Eye (tissue), 1 donor: ENCODE data around the gene ACAP1.
A peak's percentile ranks its signal among the peaks of the same experiment; 100 is the strongest.

ENCODE experiments used
- DNase-seq: peaks from one replicate; pipeline ENCODE4 v3.0.0-alpha.2; 2015

Gene ACAP1

DNA sequence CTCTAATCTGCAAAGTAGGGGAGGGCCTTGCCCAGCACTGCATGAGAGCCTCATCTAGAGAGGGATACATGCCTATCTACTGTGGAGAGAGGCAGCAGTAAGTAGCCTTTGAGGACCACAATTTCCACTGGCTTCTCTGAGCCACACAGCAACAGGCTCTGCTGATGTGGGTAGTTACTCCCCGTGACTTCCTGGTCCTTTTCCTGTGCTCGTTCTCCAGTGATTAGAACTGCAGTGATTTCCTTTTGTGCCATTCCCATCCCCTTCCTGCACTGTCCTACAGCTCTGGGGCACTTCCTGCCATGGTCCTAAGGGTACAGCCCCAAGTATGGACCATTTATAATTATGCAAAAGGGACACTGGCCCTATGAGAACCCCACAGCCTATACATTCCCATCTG lies 55.0 kb downstream of the ACAP1 start:
- no peak for DNase-seq

DNA sequence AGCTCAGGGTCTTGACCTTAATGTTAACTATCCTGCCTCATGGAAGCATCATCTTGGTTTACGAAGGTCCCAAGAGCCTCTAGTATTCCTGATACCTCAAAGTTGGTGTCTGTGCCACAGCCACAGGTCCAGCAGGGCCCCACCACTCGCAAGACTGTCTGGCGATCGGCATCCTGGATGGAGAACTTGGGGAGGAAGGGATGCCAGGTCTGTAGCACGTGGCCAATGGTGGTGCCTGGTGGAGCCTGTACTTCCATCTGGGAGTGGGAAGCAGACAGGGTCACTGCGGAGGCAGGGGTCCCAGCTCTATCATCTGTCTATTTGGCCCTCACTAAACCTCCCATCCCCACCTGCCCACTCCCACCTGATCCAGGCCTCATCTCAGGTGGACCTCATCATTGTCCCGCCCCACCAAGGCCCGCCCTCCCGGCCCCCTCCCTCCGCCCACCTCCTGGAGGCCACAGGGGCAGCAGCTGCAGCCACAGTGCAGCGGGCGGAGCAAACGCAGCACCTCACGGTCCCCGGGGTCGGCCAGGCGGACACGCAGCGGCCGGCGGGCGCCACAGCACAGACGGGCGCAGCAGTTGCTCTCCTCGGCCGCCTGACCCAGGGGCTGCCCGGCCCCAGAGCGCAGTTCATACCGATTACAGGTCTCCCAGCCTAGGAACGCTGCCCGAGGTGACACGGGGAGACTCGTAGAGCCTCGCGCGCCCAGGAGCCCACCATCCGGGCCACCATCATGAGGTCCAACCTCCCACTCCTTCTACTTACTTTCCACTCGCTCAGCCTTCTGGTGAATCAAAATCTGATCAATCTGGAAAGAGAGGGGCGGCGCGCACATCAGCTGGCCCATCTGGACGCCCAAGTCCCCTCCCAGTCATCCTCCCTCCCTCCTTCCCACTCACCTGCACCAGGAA lies 56.6 kb downstream of the ACAP1 start:
- peak; percentile 54 for DNase-seq

DNA sequence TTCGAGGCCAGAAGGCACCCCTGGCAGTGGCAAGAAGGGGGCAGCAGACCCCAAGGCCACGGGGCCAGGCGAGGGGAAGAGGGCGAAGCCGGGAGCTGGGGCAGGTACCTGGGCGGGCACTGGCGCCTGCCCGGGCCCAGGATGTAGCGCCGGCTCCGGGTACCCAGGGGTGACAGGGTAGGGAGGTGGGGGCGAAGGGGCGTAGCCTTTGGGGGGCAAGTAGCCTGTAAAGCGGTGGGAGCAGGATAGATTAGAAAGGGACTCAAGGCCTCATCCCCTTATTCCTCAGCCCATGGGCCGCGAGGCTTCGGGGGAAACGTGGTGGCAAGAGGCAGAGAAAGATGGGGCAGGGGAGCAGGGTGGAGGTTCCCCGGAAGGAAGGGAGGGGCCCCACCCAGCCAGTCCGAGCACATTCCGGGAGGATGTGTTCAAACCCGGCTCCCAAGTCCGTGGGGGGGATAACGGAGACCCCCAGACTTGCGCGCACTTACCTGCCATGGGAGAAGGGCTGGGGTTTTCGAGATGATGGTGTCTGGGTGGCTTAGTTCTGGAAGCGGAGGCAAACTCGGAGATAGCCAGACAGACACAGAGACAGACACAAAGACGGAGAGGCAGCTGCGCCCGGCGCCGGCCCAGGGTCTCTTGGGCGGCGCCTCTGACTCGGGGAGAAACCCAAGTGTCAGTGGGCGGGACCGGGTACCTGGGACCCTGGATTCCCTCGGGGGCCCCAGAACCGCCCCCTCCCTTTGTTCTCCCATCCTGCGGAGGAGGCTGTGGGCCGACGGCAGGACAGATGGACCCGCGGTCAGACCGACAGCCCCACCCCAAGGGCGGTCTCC lies 57.5 kb downstream of the ACAP1 start:
- no peak for DNase-seq

DNA sequence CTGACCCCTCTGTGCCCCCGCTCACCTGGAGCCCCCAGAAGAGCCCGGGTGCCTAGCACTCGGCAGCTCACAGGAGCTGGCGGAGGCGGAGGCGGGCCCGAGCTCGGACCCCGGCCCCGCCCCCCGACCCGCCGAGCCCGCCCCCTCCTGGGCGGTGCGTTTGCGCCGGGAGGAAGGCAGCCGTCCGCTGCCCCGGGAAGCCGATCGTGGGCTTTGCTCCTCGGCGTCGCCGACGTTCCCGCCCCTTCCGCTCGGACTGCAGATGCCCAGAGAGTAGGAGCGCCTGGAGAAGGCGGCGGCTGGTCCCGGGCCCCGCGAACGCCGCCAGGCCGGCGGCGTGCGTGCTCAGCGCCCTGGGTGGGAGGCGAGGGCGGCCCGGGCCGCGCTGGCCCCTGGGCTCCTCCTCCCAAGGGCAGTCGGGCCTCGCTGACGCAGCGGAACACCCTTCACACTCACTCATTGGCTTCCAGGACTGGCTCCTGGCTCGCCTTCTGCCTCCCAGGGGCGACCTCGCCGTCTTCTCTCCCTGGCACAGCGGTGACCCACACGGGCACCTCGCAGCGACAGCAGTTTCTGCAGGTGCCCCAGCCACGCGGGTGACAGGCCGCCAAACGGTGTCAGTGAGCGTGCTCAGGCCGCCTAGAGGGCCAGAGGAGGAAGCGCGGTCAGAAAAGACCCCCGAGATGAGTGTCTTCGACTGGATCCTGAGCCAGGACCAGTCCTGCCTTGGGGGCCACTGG lies 58.3 kb downstream of the ACAP1 start, which contains the start of gene PLSCR3:
TSS of gene PLSCR3 (minus strand) at position 74 of the 740 bp plus-strand sequence. CDS start 415 bp downstream, outside the sequence.
- peak; percentile 93 for DNase-seq

DNA sequence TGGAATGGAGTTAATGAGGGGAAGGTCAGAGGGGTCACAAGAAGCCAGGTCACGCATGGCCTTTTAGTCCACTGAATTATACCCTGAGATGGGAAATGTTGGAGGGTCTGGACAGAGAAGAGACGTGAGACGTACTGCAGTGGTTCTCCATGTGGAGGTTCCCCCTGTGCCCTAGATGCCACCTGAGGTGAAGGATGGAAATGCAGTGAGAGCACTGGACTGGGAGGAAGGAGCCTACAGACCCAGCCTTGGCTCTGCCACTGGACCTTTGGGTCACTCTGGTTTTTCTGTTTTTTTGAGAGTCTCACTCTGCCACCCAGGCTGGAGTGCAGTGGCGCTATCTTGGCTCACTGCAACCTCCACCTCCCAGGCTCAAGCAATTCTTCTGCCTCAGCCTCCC lies 59.8 kb downstream of the ACAP1 start:
- DNase-seq: no peak

DNA sequence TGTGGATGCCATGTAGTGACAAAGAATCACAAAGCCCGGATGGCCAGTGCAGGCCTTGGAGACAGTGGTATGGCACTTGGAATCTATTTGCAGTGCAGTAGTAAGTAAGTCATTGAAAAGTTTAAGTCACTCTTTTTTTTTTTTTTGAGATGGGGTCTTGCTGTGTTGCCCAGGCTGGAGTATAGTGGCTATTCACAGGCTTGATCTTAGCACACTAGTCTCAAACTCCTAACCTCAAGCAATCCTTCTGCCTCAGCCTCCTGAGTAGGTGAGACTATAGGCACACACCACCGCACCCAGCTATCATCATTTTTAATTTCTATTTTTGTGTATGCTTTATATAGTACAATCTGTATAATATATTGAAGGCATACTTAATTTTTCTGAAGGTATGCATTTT lies 62.3 kb downstream of the ACAP1 start:
- DNase-seq: no peak
